Measurements from ENCODE around the gene UBE2R2. TPM values are rescaled to one million over a fixed set of nuclear protein-coding genes. Genes with fewer than 3 reads are reported as not detected.

UBE2R2 gene
- total and polyA plus RNA-seq, 2 of the 8 experiments (the other 6 are each of a cell fraction or from before 2014, with no cell fraction given), result 19.4 to 42.1 TPM

DNA sequence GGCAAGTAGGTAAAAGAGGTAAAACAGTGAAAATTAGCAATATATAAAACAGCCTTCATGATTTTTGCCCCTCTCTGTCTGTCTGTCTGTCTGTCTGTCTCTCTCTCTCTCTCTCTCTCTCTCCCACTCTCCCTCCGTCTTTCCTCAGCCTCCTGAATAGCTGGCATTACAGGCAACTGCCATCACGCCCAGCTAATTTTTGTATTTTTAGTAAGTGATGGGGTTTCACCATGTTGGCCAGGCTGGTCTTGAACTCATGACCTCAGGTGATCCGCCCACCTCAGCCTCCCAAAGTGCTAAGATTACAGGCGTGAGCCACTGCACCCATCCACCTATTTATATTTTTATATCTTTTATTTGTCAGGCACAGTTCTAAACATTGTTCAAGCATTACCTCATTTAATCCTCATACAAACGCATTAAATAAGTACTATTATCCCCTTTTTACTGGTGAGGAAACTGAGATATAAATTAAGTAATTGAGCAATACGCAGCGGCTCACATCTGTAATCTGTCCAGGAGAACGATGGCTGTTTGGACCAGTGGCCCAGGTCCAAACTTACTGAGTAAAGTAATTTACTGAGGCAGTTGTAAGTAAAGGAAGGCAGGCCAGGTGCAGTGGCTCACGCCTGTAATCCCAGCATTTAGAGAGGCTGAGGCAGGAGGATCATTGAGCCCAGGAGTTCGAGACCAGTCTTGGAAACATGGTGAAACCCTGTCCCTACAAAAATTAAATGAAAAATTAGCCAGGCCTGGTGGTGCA is 60.9 kb downstream of the UBE2R2 start:
- Histone ChIP-seq H4K5ac (ENCODE audit: insufficient read length, low read depth, low read length) (no peak overlapping the region), H2AK5ac (ENCODE audit: low read depth, low read length) (no peak overlapping the region), H3K4ac (replicated peaks; ENCODE audit: insufficient read length, low read depth, low read length) (no peak overlapping the region), H3K9ac (replicated peaks in 1 of 4; ENCODE audit: extremely low read depth in 1 of 4, low read depth in 3 of 4, low read length in 3 of 4) (no peak overlapping the region), H3K56ac (replicated peaks; ENCODE audit: insufficient read length, low read depth, low read length) (no peak overlapping the region), H3K4me1 (replicated peaks in 1 of 4; ENCODE audit: control insufficient read depth in 3 of 4, insufficient read depth in 4 of 4, low read length in 3 of 4) (peaks cover 0 to 7% (median 4%) of the 10 kb centered on the region in 4 experiments; a peak in 3 of 7 replicates), H3K4me2 (ENCODE audit: insufficient read depth in 1 of 2, low read depth in 2 of 2, low read length in 2 of 2) (no peak overlapping the region), H3K79me2 (ENCODE audit: control insufficient read depth in 1 of 2, insufficient read depth in 2 of 2, low read length in 2 of 2) (peaks cover 0 to 86% of the 10 kb centered on the region in 2 experiments; a peak in 2 of 4 replicates), H3K79me1 (ENCODE audit: low read depth, low read length) (peaks cover 6% of the 10 kb centered on the region; the same call in 1 of the 2 replicates), H3K4me3 (ENCODE audit: extremely low read depth in 1 of 4, insufficient read depth in 2 of 4, low read depth in 3 of 4, low read length in 4 of 4) (no peak overlapping the region), H3K27me3 (replicated peaks in 1 of 4; ENCODE audit: control insufficient read depth in 3 of 4, extremely low read depth in 1 of 4, insufficient read depth in 3 of 4, low read length in 3 of 4) (no peaks in the 10 kb centered on the region), H3K23ac (ENCODE audit: insufficient read length) (no peak overlapping the region), H2BK20ac (ENCODE audit: low read length) (no peak overlapping the region), H2AFZ (ENCODE audit: low read length) (no peak overlapping the region), H3K36me3 (ENCODE audit: control insufficient read depth in 2 of 4, insufficient read depth in 4 of 4, low read length in 3 of 4) (no peaks in the 10 kb centered on the region), H3K9me3 (ENCODE audit: insufficient read depth in 2 of 2, low read depth in 1 of 2, low read length in 1 of 2) (no peaks in the 10 kb centered on the region), H2BK12ac (ENCODE audit: low read depth, low read length) (no peak overlapping the region), H4K8ac (ENCODE audit: extremely low read depth, insufficient read depth, low read length) (no peak overlapping the region), H4K91ac (replicated peaks; ENCODE audit: insufficient read length, low read length) (no peak overlapping the region), H3K23me2 (ENCODE audit: low read depth, low read length) (no peaks in the 10 kb centered on the region; the same call in 1 of the 2 replicates), H3K18ac (ENCODE audit: extremely low read depth, low read length) (no peak overlapping the region), H2BK15ac (ENCODE audit: low read length) (no peak overlapping the region), H4K20me1 (replicated peaks in 1 of 2; ENCODE audit: control insufficient read depth in 1 of 2, insufficient read depth in 2 of 2, low read length in 2 of 2) (peaks cover 6 to 9% of the 10 kb centered on the region in 2 experiments), H3K14ac (ENCODE audit: insufficient read length) (no peak overlapping the region), H2BK120ac (replicated peaks; ENCODE audit: low read depth, low read length) (no peak overlapping the region), H2BK5ac (ENCODE audit: low read depth, low read length) (no peak overlapping the region), H3K27ac (ENCODE audit: low read depth, low read length) (no peak overlapping the region)
- no peak for DNase-seq (ENCODE audit: low read depth in 1 of 2, low spot score in 2 of 2)
- ChIA-PET POLR2A (ENCODE audit: partially characterized antibody) (no interaction called here), CTCF (ENCODE audit: partially characterized antibody) (interaction anchor here (1.8 kb wide), 1 partner anchor 39 kb away, joined by 4 read pairs; no protein-coding TSS in a partner anchor)
- no peak for TF ChIP-seq RBBP5 (IDR thresholded peaks at IDR 0.05; ENCODE audit: borderline replicate concordance, low read depth, low read length)
- TF ChIP-seq CBX5 (IDR thresholded peaks at IDR 0.05; ENCODE audit: low read depth, low read length), result no peak
- 90% methylated on average over 10 of the region's 10 CpGs; no CpG with 5 or more reads in 1 of the 2 experiments for WGBS, 2 experiments (ENCODE audit: extremely low coverage in 1 of 2, insufficient coverage in 1 of 2, insufficient read length in 1 of 2, insufficient replicate concordance in 2 of 2, low coverage in 1 of 2, low lambda C conversion rate in 2 of 2, missing lambda C conversion rate in 1 of 2)
- no peak for FAIRE-seq
